ENCODE results near the gene PTGDS. TPM values are rescaled to one million over a fixed set of nuclear protein-coding genes. Genes with fewer than 3 reads are reported as not detected.

Gene PTGDS
- not detected in 2 replicates for total RNA-seq (2014; rRNA removed; shearing (Covaris generic))

DNA sequence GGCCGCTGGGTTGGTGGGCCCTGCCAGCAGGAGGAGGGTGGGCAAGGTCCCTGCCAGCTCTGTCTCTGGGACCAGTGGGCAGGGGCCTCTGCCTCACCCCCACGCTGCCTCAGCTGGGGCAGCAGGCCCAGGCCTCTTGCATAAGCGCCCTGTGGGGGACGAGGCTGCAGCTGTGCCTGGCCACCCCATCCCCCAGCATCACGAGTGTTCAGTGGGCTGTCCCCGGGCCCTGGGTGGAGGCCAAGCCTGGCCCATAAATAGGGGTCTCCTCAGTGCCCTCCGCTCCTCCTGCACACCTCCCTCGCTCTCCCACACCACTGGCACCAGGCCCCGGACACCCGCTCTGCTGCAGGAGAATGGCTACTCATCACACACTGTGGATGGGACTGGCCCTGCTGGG, at the start of gene PTGDS:
TSS of gene PTGDS (plus strand) at position 282 of the 400 bp plus-strand sequence. CDS start at position 357, 75 bp downstream.
- peak within 1 kb of the TSS; percentile 12; the same call in 1 of the 2 replicates for H3K4me3 ChIP-seq
- peaks cover 7% of the 10 kb centered on the region; the same call in 1 of the 2 replicates for H3K27me3 ChIP-seq (replicated peaks)
- H3K36me3 ChIP-seq: no peaks in the 10 kb centered on the region
- no peaks in the 10 kb centered on the region for H3K9me3 ChIP-seq (replicated peaks)
- H3K4me1 ChIP-seq (replicated peaks): peaks cover 20% of the 10 kb centered on the region
- no peak within 1 kb of the TSS for H3K27ac ChIP-seq
- DNase-seq (ENCODE audit: low read depth in 1 of 2, low spot score in 2 of 2): no peak

DNA sequence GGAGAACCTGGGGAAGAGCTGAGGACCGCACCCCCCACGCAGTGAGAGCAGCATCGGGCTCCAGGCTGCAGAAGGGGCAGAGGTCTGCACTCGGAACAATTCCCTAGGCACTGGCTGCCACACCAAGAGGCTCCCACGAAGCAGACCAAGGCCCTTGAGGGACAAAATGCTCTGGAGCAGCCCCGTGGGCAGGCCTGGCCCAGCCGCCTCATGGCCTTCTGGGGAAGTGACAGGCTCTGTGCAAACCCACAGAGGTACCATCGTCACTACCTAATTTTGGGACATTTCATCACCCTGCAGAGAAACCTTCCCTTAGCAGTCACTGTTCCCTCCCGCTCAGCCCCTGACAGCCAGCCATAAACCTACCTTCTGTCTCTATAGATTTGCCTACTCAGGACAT, 48.7 kb upstream of the PTGDS start:
- no peaks in the 10 kb centered on the region for H3K4me1 ChIP-seq (replicated peaks)
- H3K27me3 ChIP-seq (replicated peaks): no peaks in the 10 kb centered on the region
- H3K36me3 ChIP-seq: peaks cover 39% of the 10 kb centered on the region
- H3K9me3 ChIP-seq (replicated peaks): 0 out of 2 replicates have a peak, but pooled peaks cover 3% of the 10 kb centered on the region
- DNase-seq (ENCODE audit: low read depth in 1 of 2, low spot score in 2 of 2): no peak
- no peak overlapping the region for H3K4me3 ChIP-seq
- no peak overlapping the region for H3K27ac ChIP-seq

DNA sequence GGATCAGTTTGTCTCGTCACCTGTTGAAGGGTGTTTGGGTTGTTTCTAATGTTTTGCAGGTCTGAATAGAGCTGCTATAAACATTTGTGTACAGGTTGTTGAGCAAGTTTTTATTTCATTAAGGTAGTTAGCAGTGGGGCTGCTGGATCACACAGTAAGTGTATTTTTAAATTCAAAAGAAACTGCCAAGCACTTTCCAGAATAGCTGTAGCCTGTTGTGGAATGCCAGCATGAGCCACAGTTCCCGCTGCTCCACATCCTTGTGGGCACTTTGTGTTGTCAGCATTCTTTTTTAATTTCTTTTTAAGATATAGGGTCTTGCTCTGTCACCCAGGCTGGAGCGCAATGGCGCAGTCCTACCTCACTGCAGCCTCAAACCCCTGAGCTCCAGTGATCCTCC, 47.3 kb upstream of the PTGDS start:
- DNase-seq (ENCODE audit: low read depth in 1 of 2, low spot score in 2 of 2): no peak
- Histone ChIP-seq H3K27ac (no peak overlapping the region), H3K4me1 (replicated peaks) (no peaks in the 10 kb centered on the region), H3K4me3 (no peak overlapping the region), H3K27me3 (replicated peaks) (no peaks in the 10 kb centered on the region), H3K36me3 (peaks cover 33% of the 10 kb centered on the region), H3K9me3 (replicated peaks) (0 out of 2 replicates have a peak, but pooled peaks cover 3% of the 10 kb centered on the region)

DNA sequence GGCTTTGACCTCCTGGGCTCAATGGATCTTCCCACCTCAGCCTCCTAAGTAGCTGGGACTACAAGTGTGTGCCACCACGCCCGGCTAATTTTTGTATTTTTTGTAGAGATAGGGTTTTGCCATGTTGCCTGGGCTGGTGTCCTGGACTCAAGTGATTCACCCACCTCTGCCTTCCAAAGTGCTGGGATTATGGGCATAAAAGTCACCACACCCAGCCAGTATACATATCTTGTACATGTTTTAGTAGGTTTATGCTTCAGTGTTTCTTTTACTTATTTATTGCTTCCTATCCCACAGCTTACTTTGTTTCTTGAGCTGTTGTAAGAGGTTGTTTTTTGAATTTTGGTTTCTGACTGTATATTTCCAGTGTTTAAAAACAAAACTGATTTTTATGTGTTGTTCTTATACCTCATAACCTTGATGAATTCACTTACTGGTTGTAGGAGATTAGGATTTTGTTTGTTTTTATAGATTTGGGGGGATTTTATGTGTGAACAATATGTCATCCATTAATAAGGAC, 45.6 kb upstream of the PTGDS start:
- DNase-seq (ENCODE audit: low read depth in 1 of 2, low spot score in 2 of 2): no peak

DNA sequence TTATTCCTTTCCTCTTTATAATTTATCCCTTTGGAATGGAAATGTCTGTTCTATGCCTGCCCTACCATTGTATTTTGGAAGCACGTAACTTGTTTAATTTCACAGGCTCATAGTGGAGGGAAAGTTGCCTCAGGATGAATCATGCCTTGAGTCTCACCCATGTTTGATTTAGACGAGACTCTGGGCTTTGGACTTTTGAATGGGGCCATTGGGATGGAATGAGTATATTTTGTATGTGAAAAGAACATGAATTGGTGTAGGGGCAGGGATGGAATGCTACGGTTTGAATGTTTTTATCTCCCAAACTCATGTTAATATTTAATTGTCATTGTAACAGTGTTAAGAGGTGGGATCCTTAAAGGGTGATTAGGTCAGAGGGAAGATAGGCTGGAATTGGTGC, 43.0 kb upstream of the PTGDS start:
- peaks cover 18% of the 10 kb centered on the region for H3K36me3 ChIP-seq
- DNase-seq (ENCODE audit: low read depth in 1 of 2, low spot score in 2 of 2): no peak
- no peak overlapping the region for H3K4me3 ChIP-seq
- H3K4me1 ChIP-seq (replicated peaks): no peaks in the 10 kb centered on the region
- H3K27me3 ChIP-seq (replicated peaks): no peaks in the 10 kb centered on the region
- no peaks in the 10 kb centered on the region for H3K9me3 ChIP-seq (replicated peaks)
- H3K27ac ChIP-seq: no peak overlapping the region

More for the DNA sequence above, 45.6 kb upstream of the PTGDS start:
- Histone ChIP-seq H3K27ac (no peak overlapping the region), H3K4me3 (no peak overlapping the region), H3K27me3 (replicated peaks) (no peaks in the 10 kb centered on the region), H3K9me3 (replicated peaks) (0 out of 2 replicates have a peak, but pooled peaks cover 3% of the 10 kb centered on the region), H3K36me3 (peaks cover 21% of the 10 kb centered on the region), H3K4me1 (replicated peaks) (no peaks in the 10 kb centered on the region)

DNA sequence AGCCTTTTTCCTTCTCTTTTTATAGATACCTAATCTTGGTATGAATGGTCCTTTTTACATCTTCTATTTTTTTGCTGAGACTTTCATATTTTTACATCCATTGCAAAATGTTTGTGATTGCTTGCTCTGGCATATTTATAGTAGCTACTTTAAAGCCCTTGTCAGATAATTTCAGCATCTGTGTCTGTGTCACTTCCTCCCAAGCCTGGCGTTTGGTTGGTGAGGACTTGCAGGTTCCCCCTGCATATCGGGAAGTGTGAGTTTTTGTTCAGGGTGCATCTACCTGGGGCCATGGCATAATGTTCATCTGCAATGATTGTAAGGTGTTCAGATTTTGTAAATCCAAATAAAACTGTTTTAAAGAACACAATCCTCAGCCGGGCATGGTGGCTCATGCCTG, 41.7 kb upstream of the PTGDS start:
- DNase-seq (ENCODE audit: low read depth in 1 of 2, low spot score in 2 of 2): no peak

DNA sequence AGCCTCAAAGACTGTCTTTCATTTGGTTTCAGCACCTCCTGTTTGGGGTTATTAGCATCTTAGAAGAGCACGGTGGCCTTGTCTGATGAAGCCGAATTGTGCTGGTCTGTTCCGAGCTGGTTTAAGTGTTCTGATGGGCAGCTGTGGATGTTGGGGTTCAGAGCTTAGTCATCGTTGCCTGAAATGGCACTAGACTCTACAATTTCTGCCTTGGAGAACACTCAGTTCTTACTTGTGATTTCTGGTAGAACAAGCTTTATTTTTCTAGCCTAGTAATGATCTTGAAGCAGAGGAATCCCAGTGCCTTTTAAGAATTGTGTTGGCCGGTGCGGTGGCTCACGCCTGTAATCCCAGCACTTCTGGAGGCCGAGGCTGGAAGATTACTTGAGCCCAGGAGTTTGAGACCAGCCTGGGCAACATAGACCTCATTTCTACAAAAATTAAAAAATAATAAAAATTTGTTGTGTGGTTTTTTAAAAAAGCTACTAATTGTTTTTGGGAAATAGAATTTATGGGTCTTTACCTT, 40.6 kb upstream of the PTGDS start:
- H3K9me3 ChIP-seq (replicated peaks): no peaks in the 10 kb centered on the region
- H3K4me1 ChIP-seq (replicated peaks): no peaks in the 10 kb centered on the region
- H3K27ac ChIP-seq: no peak overlapping the region
- peaks cover 41% of the 10 kb centered on the region for H3K36me3 ChIP-seq
- no peak for DNase-seq (ENCODE audit: low read depth in 1 of 2, low spot score in 2 of 2)
- H3K27me3 ChIP-seq (replicated peaks): no peaks in the 10 kb centered on the region
- no peak overlapping the region for H3K4me3 ChIP-seq

More for the DNA sequence above, 41.7 kb upstream of the PTGDS start:
- Histone ChIP-seq H3K4me1 (replicated peaks) (no peaks in the 10 kb centered on the region), H3K27ac (no peak overlapping the region), H3K27me3 (replicated peaks) (no peaks in the 10 kb centered on the region), H3K4me3 (no peak overlapping the region), H3K9me3 (replicated peaks) (no peaks in the 10 kb centered on the region), H3K36me3 (peaks cover 32% of the 10 kb centered on the region)

DNA sequence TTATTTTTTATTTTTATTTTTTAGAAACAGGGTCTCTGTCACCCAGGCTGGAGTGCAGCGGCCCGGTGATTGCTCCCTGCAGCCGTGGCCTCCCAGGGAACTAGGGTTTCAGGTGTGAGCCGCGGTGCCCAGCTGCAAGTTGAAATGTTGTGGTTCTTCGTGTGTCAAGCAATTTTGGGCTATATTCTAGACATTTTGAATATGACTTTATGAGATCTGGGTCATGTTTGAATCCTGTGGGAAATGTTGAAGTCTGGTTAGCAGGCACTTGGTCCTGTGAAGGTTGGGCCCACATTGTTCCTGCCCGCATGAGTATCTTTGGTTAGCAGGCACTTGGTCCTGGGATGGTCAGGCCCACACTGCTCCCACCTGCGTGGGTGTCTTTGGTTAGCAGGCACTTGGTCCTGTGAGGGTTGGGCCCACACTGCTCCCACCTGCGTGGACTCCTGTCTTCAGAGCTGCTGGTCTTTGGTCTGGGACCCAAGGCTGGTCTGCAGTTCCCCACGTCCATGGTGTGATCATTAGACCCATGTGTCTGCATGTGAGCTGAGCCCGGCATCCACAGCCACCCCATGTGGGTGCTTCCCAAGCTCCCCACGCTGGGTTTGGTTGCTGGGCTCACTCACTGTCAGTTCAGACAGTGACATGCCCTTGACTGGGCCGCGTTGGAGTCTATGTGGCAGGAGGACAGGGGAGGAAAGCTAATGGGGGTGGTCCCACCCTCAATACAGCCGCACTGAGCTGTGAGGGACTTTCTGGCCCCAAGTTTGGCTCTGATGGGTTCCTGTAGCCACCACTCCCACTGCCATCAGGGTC, 39.9 kb upstream of the PTGDS start:
- no peak for DNase-seq (ENCODE audit: low read depth in 1 of 2, low spot score in 2 of 2)
- Histone ChIP-seq H3K4me1 (replicated peaks) (no peaks in the 10 kb centered on the region), H3K4me3 (no peak overlapping the region), H3K36me3 (peaks cover 46% of the 10 kb centered on the region), H3K27me3 (replicated peaks) (no peaks in the 10 kb centered on the region), H3K9me3 (replicated peaks) (no peaks in the 10 kb centered on the region), H3K27ac (no peak overlapping the region)

DNA sequence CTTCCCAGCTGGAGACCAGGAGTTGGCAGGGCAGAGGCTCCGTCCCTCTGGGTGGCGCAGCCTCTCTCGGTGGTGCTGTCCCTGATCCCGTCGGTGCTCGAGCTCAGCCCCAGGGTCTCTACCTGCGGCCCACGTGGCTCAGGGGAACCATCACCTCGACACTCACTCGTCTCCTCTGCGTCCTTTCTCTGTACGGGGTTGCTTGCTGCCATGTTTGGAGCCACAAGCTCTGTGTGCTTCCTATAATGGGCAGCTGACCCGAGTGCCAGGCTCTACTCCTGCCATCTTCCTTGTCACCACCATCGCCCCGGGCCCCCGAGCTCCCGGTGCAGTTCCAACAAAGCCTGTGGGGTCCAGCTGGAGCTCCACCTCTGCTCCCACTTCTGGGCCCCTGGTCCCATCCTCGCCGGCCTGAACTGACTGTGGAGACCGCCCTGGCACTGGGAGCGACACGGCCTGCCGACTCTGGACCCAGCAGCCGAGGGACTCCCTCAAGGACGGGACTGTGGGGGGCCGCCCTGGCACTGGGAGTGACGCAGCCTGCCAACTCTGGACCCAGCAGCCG, 37.8 kb upstream of the PTGDS start:
- Histone ChIP-seq H3K27me3 (replicated peaks) (no peaks in the 10 kb centered on the region), H3K4me1 (replicated peaks) (peaks cover 17% of the 10 kb centered on the region), H3K36me3 (peaks cover 64% of the 10 kb centered on the region)

DNA sequence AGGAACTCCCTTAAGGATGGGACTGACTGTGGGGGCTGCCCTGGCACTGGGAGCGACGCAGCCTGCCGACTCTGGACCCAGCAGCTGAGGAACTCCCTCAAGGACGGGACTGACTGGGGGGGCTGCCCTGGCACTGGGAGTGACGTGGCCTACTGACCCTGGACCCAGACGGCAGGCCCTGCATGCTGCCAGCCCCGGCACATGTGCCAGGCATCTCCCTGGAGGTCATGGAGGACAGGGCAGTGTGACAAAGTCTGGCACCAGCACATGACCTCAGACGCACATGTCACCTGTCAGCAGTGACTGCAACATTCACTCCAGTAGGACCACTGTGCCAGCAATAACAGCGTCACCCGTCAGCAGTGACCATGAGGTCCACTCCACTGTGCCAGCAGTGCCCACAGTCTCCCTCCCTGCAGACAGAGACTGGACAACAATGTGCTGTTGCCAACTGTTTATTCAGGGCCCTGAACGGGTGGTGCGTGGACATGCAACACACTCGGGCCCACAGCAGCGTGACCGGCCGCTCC, 37.2 kb upstream of the PTGDS start:
- Histone ChIP-seq H3K9me3 (replicated peaks) (no peaks in the 10 kb centered on the region; the same call in 1 of the 2 replicates), H3K4me3 (no peak overlapping the region), H3K36me3 (peaks cover 63% of the 10 kb centered on the region), H3K4me1 (replicated peaks) (peaks cover 21% of the 10 kb centered on the region), H3K27ac (no peak overlapping the region), H3K27me3 (replicated peaks) (no peaks in the 10 kb centered on the region)
- no peak for DNase-seq (ENCODE audit: low read depth in 1 of 2, low spot score in 2 of 2)

More for the DNA sequence above, 37.8 kb upstream of the PTGDS start:
- no peaks in the 10 kb centered on the region; the same call in 1 of the 2 replicates for H3K9me3 ChIP-seq (replicated peaks)
- no peak for DNase-seq (ENCODE audit: low read depth in 1 of 2, low spot score in 2 of 2)
- no peak overlapping the region for H3K4me3 ChIP-seq
- H3K27ac ChIP-seq: no peak overlapping the region

DNA sequence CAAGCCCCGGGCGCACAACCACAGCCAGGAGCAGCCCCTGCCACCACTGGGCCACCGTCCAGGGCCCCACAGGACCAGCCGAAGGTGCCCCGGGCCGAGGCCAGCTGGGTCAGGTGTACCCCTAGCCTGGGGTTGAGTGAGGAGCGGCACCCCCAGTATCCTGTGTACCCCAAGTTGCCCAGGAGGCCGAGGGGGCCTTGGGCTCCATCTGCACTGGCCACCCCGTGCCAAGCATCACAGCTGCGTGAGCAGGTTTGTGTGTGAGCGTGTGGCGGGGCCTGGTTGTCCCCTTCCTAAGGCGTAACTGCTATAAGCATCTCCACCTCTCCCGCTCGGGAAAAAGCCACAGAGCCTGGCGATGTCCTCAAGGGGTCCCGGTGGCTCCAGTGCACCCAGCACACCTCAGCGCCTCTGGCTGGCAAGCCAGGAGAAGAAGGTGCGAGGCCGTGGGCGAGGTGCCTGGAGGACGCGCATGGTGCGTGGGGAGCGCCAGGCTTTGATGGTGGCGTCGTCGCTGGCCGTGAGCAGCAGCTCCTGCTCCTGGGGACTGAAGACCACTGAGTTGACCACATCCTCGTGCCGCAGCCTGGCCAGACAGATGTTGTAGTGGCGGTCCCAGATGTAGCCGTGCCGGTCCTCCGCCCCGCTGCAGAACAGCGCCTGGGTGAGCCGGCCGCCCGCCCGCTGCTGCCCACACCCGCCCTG, 36.6 kb upstream of the PTGDS start:
- no peaks in the 10 kb centered on the region; the same call in 1 of the 2 replicates for H3K9me3 ChIP-seq (replicated peaks)
- peaks cover 63% of the 10 kb centered on the region for H3K36me3 ChIP-seq
- no peak for DNase-seq (ENCODE audit: low read depth in 1 of 2, low spot score in 2 of 2)
- no peak overlapping the region for H3K27ac ChIP-seq
- no peak overlapping the region for H3K4me3 ChIP-seq
- H3K27me3 ChIP-seq (replicated peaks): no peaks in the 10 kb centered on the region
- H3K4me1 ChIP-seq (replicated peaks): peaks cover 21% of the 10 kb centered on the region

DNA sequence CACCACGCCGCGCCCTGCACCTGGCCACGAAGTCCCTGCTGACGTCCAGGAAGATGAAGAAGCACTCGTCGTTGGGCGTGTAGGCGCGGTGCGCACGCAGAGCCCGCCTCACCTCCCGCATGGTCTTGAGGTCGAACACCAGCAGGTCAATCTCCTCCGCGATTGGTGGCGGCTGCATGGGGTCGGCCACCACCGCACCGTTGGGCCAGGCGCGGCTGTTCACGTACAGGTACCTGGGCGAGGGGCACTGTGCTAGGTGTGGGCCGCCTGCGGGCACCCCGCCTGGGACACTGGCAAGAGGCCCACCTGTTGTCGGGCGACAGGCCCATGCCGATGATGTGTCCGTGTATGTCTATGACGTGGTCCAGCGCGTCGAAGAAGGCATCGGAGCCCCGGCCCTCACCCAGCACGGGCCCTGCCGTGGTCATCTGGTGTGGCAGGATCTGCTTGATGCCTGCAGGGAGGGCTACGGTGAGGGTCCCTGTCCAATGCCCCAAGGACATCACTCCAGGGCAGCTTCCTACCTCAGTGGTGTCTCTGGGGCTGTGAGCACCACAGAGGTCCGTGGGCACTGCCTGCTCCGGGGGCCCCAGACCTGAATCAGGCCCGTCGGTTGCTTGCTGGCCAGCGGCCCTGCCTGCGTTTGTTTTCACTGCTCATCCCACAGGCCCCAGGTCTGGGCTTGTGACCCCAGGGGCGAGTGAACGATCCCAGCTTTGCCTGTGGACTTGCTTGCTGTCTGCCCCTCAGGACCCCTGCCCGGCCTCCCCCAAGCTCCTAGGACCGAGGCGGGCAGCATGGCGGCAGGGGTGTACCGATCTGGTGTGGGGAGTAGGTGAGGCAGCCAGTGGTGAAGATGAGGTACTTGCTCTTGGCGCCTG, 35.8 kb upstream of the PTGDS start:
- no peaks in the 10 kb centered on the region for H3K27me3 ChIP-seq (replicated peaks)
- DNase-seq (ENCODE audit: low read depth in 1 of 2, low spot score in 2 of 2): no peak
- H3K27ac ChIP-seq: no peak overlapping the region
- H3K9me3 ChIP-seq (replicated peaks): no peaks in the 10 kb centered on the region; the same call in 1 of the 2 replicates
- H3K36me3 ChIP-seq: peaks cover 63% of the 10 kb centered on the region
- peaks cover 21% of the 10 kb centered on the region for H3K4me1 ChIP-seq (replicated peaks)
- no peak overlapping the region for H3K4me3 ChIP-seq

Measured in SJSA1 (cell line).